Breast epithelium (tissue), 4 donors: ENCODE results near the gene TEX9. TPM values are rescaled to one million over a fixed set of nuclear protein-coding genes. Genes with fewer than 3 reads are reported as not detected.

Experiments
- DNase-seq, 2 donors: peaks; one replicate each; pipeline ENCODE4 v3.0.0-alpha.2; 2019; ENCODE audit warnings: low spot score in 2 of 2
- H3K27ac ChIP-seq, 2 donors: fragments of 200-600 bp; sonication (generic) in 1 of 2; one replicate each; pipeline ENCODE4 v1.5.1; 2016 to 2019; ENCODE audit warnings: mild to moderate bottlenecking in 1 of 2
- H3K27me3 ChIP-seq, 2 donors: fragments of 200-600 bp; sonication (generic) in 1 of 2; one replicate each; pipeline versions ENCODE4 v1.5.1 to v1.6.0; 2017 to 2019; ENCODE audit warnings: control low read depth in 1 of 2, mild to moderate bottlenecking in 1 of 2
- H3K36me3 ChIP-seq: fragments of 200-600 bp; one replicate; pipeline ENCODE4 v1.5.1; 2019
- H3K4me1 ChIP-seq, 2 donors: fragments of 200-600 bp; sonication (generic); one replicate each; pipeline ENCODE4 v1.5.1; 2016 to 2019; ENCODE audit warnings: control low read depth in 1 of 2
- H3K4me3 ChIP-seq, 3 donors: fragments of 200-600 bp; sonication (generic); 1 replicate in 2 of 3; 2 replicates in 1 of 3; pipeline ENCODE4 v1.5.1; 2016 to 2019; ENCODE audit warnings: mild to moderate bottlenecking in 3 of 3, moderate library complexity in 2 of 3
- H3K9me3 ChIP-seq, 2 donors: fragments of 200-600 bp; sonication (generic) in 1 of 2; one replicate each; pipeline ENCODE4 v1.5.1; 2016 to 2019; ENCODE audit warnings: control low read depth in 1 of 2
- POLR2A ChIP-seq: fragments of 450-650 bp; IDR thresholded peaks from one replicate; pipeline ENCODE4 v1.6.1; 2016; ENCODE audit warnings: antibody characterized with exemption, mild to moderate bottlenecking, moderate library complexity
- POLR2AphosphoS5 ChIP-seq, 3 donors: sonication (generic); formaldehyde crosslinking; IDR thresholded peaks; one replicate each; pipeline ENCODE4 v1.6.1; 2017; ENCODE audit warnings: antibody characterized with exemption in 3 of 3
- intact Hi-C: fragments of 100-400 bp; cut with DNase I; formaldehyde crosslinking; loops from one replicate; pipeline ENCODE4 v1.15.1; 2023; ENCODE audit warnings: low total_unique reads
- total RNA-seq, 3 donors: library from RNA; depleted of rRNA; stranded (reverse); fragments of >200 nt; gene quantifications; one replicate each; pipeline ENCODE4 v1.1.0, GENCODE V29; 2016
- TF ChIP-seq, protein P1 (sequence below), 3 donors: fragments of 450-650 bp; IDR thresholded peaks; one replicate each; pipeline ENCODE4 v1.5.1; 2016 to 2017; ENCODE audit warnings: antibody characterized with exemption in 3 of 3, mild to moderate bottlenecking in 3 of 3, moderate library complexity in 3 of 3

The TEX9 gene
- total RNA-seq, 3 donors from 2014 or later = 3.4 to 38.2 (median 32.1) TPM

GRCh38 chr15:56467616-56468015 lies 102.4 kb downstream of the TEX9 start:
- Histone ChIP-seq H3K9me3 (no peaks in the 10 kb centered on the region), H3K4me3 (no peak overlapping the region), H3K36me3 (no peaks in the 10 kb centered on the region), H3K4me1 (no peaks in the 10 kb centered on the region), H3K27ac (no peak overlapping the region), H3K27me3 (no peaks in the 10 kb centered on the region)
- no peak for TF ChIP-seq POLR2A
- TF ChIP-seq, protein P1, sequence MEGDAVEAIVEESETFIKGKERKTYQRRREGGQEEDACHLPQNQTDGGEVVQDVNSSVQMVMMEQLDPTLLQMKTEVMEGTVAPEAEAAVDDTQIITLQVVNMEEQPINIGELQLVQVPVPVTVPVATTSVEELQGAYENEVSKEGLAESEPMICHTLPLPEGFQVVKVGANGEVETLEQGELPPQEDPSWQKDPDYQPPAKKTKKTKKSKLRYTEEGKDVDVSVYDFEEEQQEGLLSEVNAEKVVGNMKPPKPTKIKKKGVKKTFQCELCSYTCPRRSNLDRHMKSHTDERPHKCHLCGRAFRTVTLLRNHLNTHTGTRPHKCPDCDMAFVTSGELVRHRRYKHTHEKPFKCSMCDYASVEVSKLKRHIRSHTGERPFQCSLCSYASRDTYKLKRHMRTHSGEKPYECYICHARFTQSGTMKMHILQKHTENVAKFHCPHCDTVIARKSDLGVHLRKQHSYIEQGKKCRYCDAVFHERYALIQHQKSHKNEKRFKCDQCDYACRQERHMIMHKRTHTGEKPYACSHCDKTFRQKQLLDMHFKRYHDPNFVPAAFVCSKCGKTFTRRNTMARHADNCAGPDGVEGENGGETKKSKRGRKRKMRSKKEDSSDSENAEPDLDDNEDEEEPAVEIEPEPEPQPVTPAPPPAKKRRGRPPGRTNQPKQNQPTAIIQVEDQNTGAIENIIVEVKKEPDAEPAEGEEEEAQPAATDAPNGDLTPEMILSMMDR (IDR thresholded peaks at IDR 0.05) = no peak
- TF ChIP-seq POLR2AphosphoS5 (IDR thresholded peaks at IDR 0.05) = no peak
- no peak for DNase-seq
- intact Hi-C loops = no loop called here

DNA sequence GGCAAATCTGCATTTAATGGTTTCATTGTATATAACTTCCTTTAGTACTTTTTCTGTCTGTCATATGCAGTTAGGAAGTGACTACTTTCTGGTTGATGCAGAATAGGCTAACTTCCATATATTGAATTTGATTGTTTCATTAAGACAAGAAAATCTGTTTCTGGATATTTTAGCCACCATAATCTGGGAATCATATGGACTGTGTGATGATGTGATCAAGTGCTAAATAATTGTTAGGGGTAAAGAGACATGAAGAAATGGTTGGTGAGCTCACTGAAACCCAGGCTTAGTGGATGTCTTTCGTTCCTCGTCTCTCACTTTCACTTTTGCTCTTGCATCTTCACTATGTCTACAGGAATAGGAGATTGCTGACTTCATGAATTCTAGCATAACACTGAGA lies 103.2 kb downstream of the TEX9 start:
- H3K27ac ChIP-seq = no peak overlapping the region
- no peak for DNase-seq
- H3K27me3 ChIP-seq = no peaks in the 10 kb centered on the region
- no peak for TF ChIP-seq POLR2A
- TF ChIP-seq POLR2AphosphoS5 (IDR thresholded peaks at IDR 0.05) = no peak
- TF ChIP-seq, protein P1 (IDR thresholded peaks at IDR 0.05) = no peak
- H3K4me3 ChIP-seq = peak overlapping the region in 2 of 3 donors; percentile 5 to 51
- H3K9me3 ChIP-seq = no peaks in the 10 kb centered on the region
- intact Hi-C loops = no loop called here
- no peaks in the 10 kb centered on the region for H3K4me1 ChIP-seq
- no peaks in the 10 kb centered on the region for H3K36me3 ChIP-seq

DNA sequence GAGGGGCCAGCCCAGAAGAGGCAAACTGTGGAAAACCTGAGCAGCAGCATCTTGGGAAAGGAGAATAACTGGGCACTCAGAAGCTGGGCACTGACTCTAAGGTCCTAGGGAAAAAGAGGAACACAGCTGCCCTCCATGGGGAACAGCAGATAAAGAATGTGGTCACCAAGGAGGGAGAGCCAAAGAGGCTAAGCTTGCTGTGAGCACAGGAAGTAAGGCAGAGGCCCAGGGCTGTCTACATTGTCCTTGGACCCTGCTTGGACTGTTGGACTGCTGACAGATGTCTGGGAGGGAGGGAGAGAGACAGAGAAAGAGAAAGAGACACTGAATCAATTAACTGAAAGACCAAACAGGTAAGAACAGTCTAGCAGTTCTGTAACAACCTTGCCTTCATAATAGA lies 104.3 kb downstream of the TEX9 start:
- Histone ChIP-seq H3K4me3 (no peak overlapping the region), H3K36me3 (no peaks in the 10 kb centered on the region), H3K4me1 (no peaks in the 10 kb centered on the region), H3K27me3 (no peaks in the 10 kb centered on the region), H3K9me3 (no peaks in the 10 kb centered on the region), H3K27ac (no peak overlapping the region)
- intact Hi-C loops = no loop called here
- DNase-seq = no peak
- TF ChIP-seq POLR2A (no peak), POLR2AphosphoS5 (IDR thresholded peaks at IDR 0.05) (no peak)
- TF ChIP-seq, protein P1 (IDR thresholded peaks at IDR 0.05) = no peak

DNA sequence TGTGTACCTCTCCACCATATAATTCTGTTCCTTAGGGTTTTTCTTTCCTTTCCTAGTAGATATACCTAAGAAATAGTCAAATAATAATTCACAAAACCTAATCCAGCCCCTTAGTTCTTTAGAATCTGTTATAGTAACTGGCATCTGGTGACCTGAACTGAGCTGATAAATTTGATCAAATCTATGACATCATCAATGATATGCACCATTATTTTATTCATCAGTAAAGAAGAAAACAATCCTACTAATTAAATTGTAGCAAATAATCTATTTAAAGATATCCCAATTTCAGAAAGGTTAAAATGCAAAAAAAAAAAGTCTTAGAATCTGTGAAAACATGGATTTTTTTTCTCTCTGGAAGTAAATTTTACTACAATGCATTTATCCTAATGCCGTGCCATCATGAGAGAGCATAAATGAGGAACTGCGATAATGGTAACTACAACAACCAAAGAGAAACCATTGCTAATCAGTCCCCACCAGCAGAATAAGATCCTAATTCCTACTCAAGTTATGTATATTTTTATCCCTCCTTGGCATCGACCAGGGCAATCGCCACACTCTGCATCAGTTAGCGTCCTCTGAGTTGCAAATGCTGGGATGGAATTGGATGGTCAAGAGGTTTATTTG lies 106.3 kb downstream of the TEX9 start:
- no peaks in the 10 kb centered on the region for H3K4me1 ChIP-seq
- H3K27me3 ChIP-seq = no peaks in the 10 kb centered on the region
- intact Hi-C loops = no loop called here
- DNase-seq = no peak
- no peak for TF ChIP-seq POLR2AphosphoS5 (IDR thresholded peaks at IDR 0.05)
- TF ChIP-seq, protein P1 (IDR thresholded peaks at IDR 0.05) = no peak
- TF ChIP-seq POLR2A = no peak
- no peaks in the 10 kb centered on the region for H3K36me3 ChIP-seq
- no peaks in the 10 kb centered on the region for H3K9me3 ChIP-seq
- no peak overlapping the region for H3K27ac ChIP-seq
- H3K4me3 ChIP-seq = no peak overlapping the region

DNA sequence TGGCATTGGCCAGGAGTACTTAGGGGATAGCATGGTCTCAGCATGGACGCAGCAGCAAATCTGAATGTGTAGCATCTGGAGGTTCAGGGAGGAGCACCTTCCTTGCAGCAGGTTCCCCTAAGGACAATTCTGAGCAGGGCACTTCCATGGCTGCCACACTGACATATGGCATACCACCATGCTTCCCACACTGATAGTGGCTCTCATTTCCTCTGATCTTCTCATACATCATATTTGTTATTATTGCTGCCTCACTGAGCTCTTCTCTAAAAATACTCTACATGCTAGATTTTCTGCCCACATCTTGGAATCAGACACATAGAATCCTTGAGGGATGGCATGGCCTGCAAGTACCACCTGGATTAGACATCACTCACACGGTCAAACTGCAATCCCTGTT lies 107.1 kb downstream of the TEX9 start:
- H3K4me1 ChIP-seq = no peaks in the 10 kb centered on the region
- H3K4me3 ChIP-seq = no peak overlapping the region
- H3K36me3 ChIP-seq = no peaks in the 10 kb centered on the region
- no peaks in the 10 kb centered on the region for H3K27me3 ChIP-seq
- no peak for DNase-seq
- H3K27ac ChIP-seq = no peak overlapping the region
- H3K9me3 ChIP-seq = no peaks in the 10 kb centered on the region
- intact Hi-C loops = no loop called here
- no peak for TF ChIP-seq POLR2A
- no peak for TF ChIP-seq POLR2AphosphoS5 (IDR thresholded peaks at IDR 0.05)
- TF ChIP-seq, protein P1 (IDR thresholded peaks at IDR 0.05) = no peak
